ENCODE data around the gene LCLAT1.
A peak's percentile ranks its signal among the peaks of the same experiment; 100 is the strongest.

LCLAT1 gene

GRCh38 chr2:30447149-30448045, at the start of gene LCLAT1:
Gene LCLAT1 (plus strand): TSS chr2:30447246. CDS start chr2:30525591, 78,345 bp downstream.
- Mint-ChIP-seq H3K4me3 (peak within 1 kb of the TSS; percentile 96), H3K36me3 (peaks cover 12% of the 10 kb centered on the region), H3K27me3 (no peaks in the 10 kb centered on the region), H3K4me1 (peaks cover 51% of the 10 kb centered on the region), H3K9me3 (no peaks in the 10 kb centered on the region), H3K27ac (peak within 1 kb of the TSS; percentile 98)
- ATAC-seq, result peak; percentile 97

GRCh38 chr2:30398084-30398873, 48.8 kb upstream of the LCLAT1 start:
- no peak for ATAC-seq
- H3K4me1 Mint-ChIP-seq, result no peaks in the 10 kb centered on the region
- no peak overlapping the region for H3K27ac Mint-ChIP-seq
- H3K27me3 Mint-ChIP-seq, result no peaks in the 10 kb centered on the region
- H3K36me3 Mint-ChIP-seq, result no peaks in the 10 kb centered on the region
- no peaks in the 10 kb centered on the region for H3K9me3 Mint-ChIP-seq
- no peak overlapping the region for H3K4me3 Mint-ChIP-seq

DNA sequence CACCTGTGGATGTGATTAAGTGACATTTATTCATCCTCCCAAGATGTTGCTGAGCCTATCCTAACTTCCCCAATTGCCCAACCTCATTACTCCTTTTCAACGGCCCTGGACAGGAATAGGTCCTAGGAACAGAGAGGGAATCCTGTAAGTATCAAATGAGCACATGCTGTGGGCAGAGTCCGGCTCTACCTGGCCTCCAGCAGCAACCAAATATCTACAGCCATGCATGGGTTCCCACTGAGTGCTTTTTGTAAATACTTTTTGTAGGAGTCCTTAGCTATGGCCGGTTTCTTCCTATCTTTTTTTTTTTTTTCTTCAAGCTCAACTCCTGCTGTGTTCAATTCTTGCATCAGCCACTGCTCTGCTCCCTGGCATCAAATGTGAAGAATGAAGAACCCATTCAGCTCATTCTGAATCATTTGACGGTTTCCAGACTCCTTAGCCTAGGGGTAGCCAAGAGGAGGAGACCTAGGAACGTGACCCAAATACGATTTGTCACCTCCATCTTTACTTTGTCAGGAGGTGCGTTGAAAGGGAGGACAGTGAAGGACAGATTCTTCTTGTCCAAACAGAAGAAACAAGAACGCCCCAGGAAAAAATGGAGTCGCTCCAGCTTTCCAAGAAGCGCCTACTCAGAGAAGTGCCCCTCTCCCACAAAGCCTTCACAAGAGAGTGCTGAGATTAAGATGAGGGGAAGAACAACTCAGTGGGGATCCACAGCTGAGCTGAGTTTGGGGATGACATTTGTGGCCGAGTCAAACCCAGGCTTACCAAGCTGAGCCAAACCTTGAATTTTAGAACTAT, 46.7 kb upstream of the LCLAT1 start:
- no peaks in the 10 kb centered on the region for H3K4me1 Mint-ChIP-seq
- no peaks in the 10 kb centered on the region for H3K27me3 Mint-ChIP-seq
- no peak for ATAC-seq
- H3K9me3 Mint-ChIP-seq, result no peaks in the 10 kb centered on the region
- H3K36me3 Mint-ChIP-seq, result no peaks in the 10 kb centered on the region
- H3K27ac Mint-ChIP-seq, result no peak overlapping the region
- no peak overlapping the region for H3K4me3 Mint-ChIP-seq

- H3K4me3 Mint-ChIP-seq, result no peak overlapping the region
- no peak for ATAC-seq
- H3K27me3 Mint-ChIP-seq, result no peaks in the 10 kb centered on the region
- H3K4me1 Mint-ChIP-seq, result no peaks in the 10 kb centered on the region
- no peaks in the 10 kb centered on the region for H3K9me3 Mint-ChIP-seq
- H3K36me3 Mint-ChIP-seq, result no peaks in the 10 kb centered on the region
- no peak overlapping the region for H3K27ac Mint-ChIP-seq
Measured at GRCh38 chr2:30402441-30403182, 44.4 kb upstream of the LCLAT1 start.

DNA sequence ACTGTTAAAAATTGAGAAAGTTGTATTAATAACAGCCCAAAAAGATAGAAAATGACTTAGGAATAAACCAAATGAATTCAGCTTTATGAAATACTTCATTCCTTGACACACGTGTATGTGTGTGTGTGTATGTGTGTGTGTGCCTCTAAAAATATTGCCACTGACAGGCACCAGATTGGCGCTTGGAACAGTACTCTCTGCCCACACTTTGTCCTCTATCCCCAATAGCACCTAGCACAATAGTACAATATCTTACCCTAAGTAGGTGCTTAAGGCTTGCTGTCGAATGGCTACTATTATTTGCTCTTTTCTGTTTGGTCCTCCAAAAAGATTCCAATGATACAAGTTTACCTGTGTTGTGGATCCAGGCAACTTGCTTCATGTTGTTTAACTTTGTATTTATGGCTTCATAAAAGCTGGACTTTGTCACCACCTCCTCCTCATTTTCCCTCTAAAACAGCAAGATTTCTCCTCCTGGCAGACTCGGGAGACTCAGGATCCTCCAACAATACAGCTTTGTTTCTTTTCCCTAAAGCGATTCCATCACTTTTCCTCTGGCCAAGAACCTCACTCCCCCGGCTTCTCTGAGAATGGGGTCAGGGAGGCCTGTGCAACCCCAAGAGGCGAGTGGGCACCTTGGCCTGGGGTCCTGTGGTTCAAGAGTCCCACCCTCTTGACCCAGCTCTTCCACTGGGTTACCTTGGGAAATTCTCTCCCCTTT, 43.3 kb upstream of the LCLAT1 start:
- peaks cover 4% of the 10 kb centered on the region for H3K4me1 Mint-ChIP-seq
- no peak overlapping the region for H3K4me3 Mint-ChIP-seq
- no peak for ATAC-seq

GRCh38 chr2:30404319-30405259, 42.5 kb upstream of the LCLAT1 start:
- no peaks in the 10 kb centered on the region for H3K9me3 Mint-ChIP-seq
- no peaks in the 10 kb centered on the region for H3K27me3 Mint-ChIP-seq
- ATAC-seq, result no peak
- H3K27ac Mint-ChIP-seq, result peak overlapping the region; percentile 49
- no peaks in the 10 kb centered on the region for H3K36me3 Mint-ChIP-seq
- peaks cover 4% of the 10 kb centered on the region for H3K4me1 Mint-ChIP-seq
- no peak overlapping the region for H3K4me3 Mint-ChIP-seq

More for the DNA sequence above, 43.3 kb upstream of the LCLAT1 start:
- Mint-ChIP-seq H3K27ac (no peak overlapping the region), H3K36me3 (no peaks in the 10 kb centered on the region), H3K27me3 (no peaks in the 10 kb centered on the region), H3K9me3 (no peaks in the 10 kb centered on the region)

DNA sequence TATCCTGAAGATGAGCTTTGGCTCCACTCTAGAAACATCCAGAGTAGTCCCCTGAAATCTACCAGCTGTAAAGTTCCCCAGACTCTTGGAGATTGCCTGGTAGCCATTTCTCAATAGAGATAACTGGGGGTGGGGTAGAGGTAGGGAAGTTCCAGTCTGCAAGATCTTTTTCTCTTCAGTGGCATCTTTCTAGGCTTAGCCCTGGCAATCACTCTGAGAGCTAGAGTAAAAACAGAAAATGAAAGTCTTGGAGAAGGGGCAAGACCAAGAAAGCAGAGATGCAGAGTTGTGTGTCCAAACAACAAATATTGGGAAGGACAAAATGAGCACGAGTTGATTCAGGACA, 41.8 kb upstream of the LCLAT1 start:
- peaks cover 5% of the 10 kb centered on the region for H3K4me1 Mint-ChIP-seq
- no peak for ATAC-seq
- no peak overlapping the region for H3K4me3 Mint-ChIP-seq
- H3K36me3 Mint-ChIP-seq, result no peaks in the 10 kb centered on the region
- no peaks in the 10 kb centered on the region for H3K9me3 Mint-ChIP-seq
- H3K27ac Mint-ChIP-seq, result peak overlapping the region; percentile 49
- H3K27me3 Mint-ChIP-seq, result no peaks in the 10 kb centered on the region

- Mint-ChIP-seq H3K4me1 (peaks cover 20% of the 10 kb centered on the region), H3K4me3 (no peak overlapping the region), H3K36me3 (no peaks in the 10 kb centered on the region), H3K27me3 (no peaks in the 10 kb centered on the region), H3K9me3 (no peaks in the 10 kb centered on the region), H3K27ac (no peak overlapping the region)
- no peak for ATAC-seq
Measured at GRCh38 chr2:30406853-30407252, 40.2 kb upstream of the LCLAT1 start.

- no peak for ATAC-seq
- Mint-ChIP-seq H3K27ac (peak overlapping the region; percentile 5), H3K4me3 (no peak overlapping the region), H3K36me3 (no peaks in the 10 kb centered on the region), H3K9me3 (no peaks in the 10 kb centered on the region), H3K4me1 (peaks cover 20% of the 10 kb centered on the region), H3K27me3 (no peaks in the 10 kb centered on the region)
Measured at GRCh38 chr2:30408961-30409387, 38.1 kb upstream of the LCLAT1 start.

- Mint-ChIP-seq H3K9me3 (no peaks in the 10 kb centered on the region), H3K36me3 (no peaks in the 10 kb centered on the region), H3K4me1 (peaks cover 20% of the 10 kb centered on the region), H3K27me3 (no peaks in the 10 kb centered on the region), H3K27ac (no peak overlapping the region), H3K4me3 (no peak overlapping the region)
- ATAC-seq, result no peak
Measured at GRCh38 chr2:30410217-30410616, 36.8 kb upstream of the LCLAT1 start.

DNA sequence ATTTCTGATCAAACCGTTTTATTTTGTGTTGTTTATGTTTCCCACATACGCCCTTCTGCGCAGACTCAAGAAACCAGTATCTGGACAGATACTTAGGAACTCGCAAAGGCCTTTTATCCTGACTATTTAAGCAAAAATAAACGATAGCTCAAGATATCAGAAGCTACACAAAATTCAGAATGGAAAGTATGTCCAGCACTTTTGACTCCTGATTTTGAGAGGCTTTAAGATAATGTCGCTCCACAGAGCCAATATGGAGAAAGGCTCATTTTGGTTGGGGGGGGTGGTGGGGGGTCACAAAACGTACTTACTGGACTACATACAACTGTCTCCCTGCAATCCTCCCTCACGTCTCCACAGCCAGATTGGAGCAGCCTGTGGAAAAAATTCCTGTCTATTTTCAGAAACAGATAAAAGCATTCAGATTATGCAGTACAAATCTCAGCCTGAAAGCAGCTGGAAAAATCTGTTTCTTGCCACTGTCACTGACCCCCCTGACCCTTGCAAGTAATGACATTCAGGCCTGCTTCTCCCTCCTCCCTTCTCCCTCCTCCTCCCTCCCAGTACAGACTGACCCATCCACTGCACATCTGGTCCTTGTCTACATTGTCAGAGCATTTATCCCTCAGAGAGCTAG, 34.9 kb upstream of the LCLAT1 start:
- Mint-ChIP-seq H3K9me3 (no peaks in the 10 kb centered on the region), H3K27ac (no peak overlapping the region), H3K36me3 (no peaks in the 10 kb centered on the region), H3K4me1 (peaks cover 20% of the 10 kb centered on the region), H3K27me3 (no peaks in the 10 kb centered on the region), H3K4me3 (no peak overlapping the region)
- ATAC-seq, result no peak

DNA sequence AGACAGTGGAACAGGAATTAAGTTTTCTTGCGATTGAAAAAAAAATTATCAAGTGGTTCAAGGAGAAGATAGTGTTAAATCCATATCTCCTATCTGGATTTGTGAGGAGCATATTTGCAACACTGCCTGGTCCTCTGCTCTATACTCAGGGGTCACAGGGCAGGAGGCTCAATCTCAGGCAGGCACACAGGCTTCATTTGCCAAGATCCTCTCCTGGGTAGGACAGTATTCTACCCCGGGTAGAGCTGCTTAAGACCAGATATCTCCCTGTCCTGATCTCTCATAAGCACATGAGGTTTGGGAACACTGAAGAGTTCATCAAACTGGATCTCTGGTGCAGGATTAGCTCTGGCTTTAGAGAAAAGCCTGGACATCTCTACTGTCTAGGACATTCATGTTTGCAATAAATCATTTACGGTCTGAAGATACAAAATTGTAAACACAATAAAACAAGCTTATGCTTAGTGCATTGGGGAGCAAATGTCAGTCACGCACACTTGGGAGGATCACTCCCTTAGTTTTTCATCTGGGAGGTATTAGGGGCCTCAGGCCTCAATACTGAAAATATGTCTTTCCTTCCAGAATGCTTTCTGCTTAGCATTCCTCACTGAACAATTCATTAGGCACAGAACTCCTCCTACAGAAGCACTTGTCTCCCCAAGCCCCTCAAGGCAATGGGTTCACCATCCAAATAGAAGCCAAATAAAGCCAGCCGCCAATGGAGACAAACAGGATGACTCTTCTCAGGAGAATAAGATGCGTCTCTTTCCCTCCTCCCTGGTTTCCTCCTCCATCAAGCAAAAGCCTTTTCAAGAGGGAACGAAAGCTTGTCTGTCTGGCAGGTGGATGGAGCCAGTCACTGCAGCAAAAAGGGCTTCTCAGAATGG, 34.1 kb upstream of the LCLAT1 start:
- Mint-ChIP-seq H3K4me1 (peaks cover 17% of the 10 kb centered on the region), H3K27ac (no peak overlapping the region), H3K27me3 (no peaks in the 10 kb centered on the region), H3K36me3 (no peaks in the 10 kb centered on the region), H3K4me3 (no peak overlapping the region), H3K9me3 (no peaks in the 10 kb centered on the region)
- no peak for ATAC-seq

Data from stimulated activated memory B cell treated with anti-CD40 and anti-IgM and Interleukin-4, amounts not matched to agents 10 μg/mL and 1 μg/mL and 100 μg/mL, for 72 hours (primary cell).